ENCODE results near the gene SLC40A1. TPM values are rescaled to one million over a fixed set of nuclear protein-coding genes. Genes with fewer than 3 reads are reported as not detected.

SLC40A1 gene
- total RNA-seq, 1 donor from 2014 or later: 3.1 TPM

GRCh38 chr2:189628817-189629530 is 48.4 kb upstream of the SLC40A1 start:
- DNase-seq (ENCODE audit: low read depth): no peak
- Mint-ChIP-seq H3K4me3 (ENCODE audit: unreplicated experiment) (no peak overlapping the region), H3K36me3 (ENCODE audit: low read depth, unreplicated experiment) (no peaks in the 10 kb centered on the region), H3K9me3 (ENCODE audit: unreplicated experiment) (no peaks in the 10 kb centered on the region), H3K27me3 (ENCODE audit: low read depth, unreplicated experiment) (no peaks in the 10 kb centered on the region), H3K4me1 (ENCODE audit: low read depth, unreplicated experiment) (peaks cover 4% of the 10 kb centered on the region), H3K27ac (ENCODE audit: unreplicated experiment) (no peak overlapping the region)
- Histone ChIP-seq H3K4me3 (ENCODE audit: insufficient read depth, low read depth, low read length) (no peak overlapping the region), H3K27me3 (ENCODE audit: insufficient read depth, low read length) (no peaks in the 10 kb centered on the region), H3K36me3 (ENCODE audit: insufficient read depth, low read length) (no peaks in the 10 kb centered on the region), H3K9ac (ENCODE audit: low read length) (no peak overlapping the region), H3K4me1 (ENCODE audit: insufficient read depth, low read length) (no peaks in the 10 kb centered on the region), H3K79me2 (ENCODE audit: insufficient read depth, low read length) (no peaks in the 10 kb centered on the region), H3K27ac (ENCODE audit: low read depth, low read length) (no peak overlapping the region), H3K9me3 (ENCODE audit: insufficient read depth, low read depth, low read length) (no peaks in the 10 kb centered on the region), H3K4me2 (ENCODE audit: low read length) (no peak overlapping the region), H4K20me1 (ENCODE audit: insufficient read depth, low read length) (no peaks in the 10 kb centered on the region), H2AFZ (ENCODE audit: low read depth, low read length) (no peak overlapping the region)
- FAIRE-seq: no peak
- no peak for TF ChIP-seq CTCF (IDR thresholded peaks at IDR 0.05; ENCODE audit: insufficient read depth, low read depth, low read length)
- no peak for TF ChIP-seq EZH2 (IDR thresholded peaks at IDR 0.05; ENCODE audit: insufficient read depth, low read length)

GRCh38 chr2:189627789-189628188 is 47.2 kb upstream of the SLC40A1 start:
- Histone ChIP-seq H3K9me3 (ENCODE audit: insufficient read depth, low read depth, low read length) (no peaks in the 10 kb centered on the region), H3K4me3 (ENCODE audit: insufficient read depth, low read depth, low read length) (no peak overlapping the region), H3K4me2 (ENCODE audit: low read length) (no peak overlapping the region), H4K20me1 (ENCODE audit: insufficient read depth, low read length) (no peaks in the 10 kb centered on the region), H3K4me1 (ENCODE audit: insufficient read depth, low read length) (no peaks in the 10 kb centered on the region), H3K9ac (ENCODE audit: low read length) (no peak overlapping the region), H3K27ac (ENCODE audit: low read depth, low read length) (no peak overlapping the region), H3K79me2 (ENCODE audit: insufficient read depth, low read length) (no peaks in the 10 kb centered on the region), H2AFZ (ENCODE audit: low read depth, low read length) (no peak overlapping the region), H3K36me3 (ENCODE audit: insufficient read depth, low read length) (no peaks in the 10 kb centered on the region), H3K27me3 (ENCODE audit: insufficient read depth, low read length) (no peaks in the 10 kb centered on the region)
- H3K36me3 Mint-ChIP-seq (ENCODE audit: low read depth, unreplicated experiment): no peaks in the 10 kb centered on the region
- H3K27ac Mint-ChIP-seq (ENCODE audit: unreplicated experiment): no peak overlapping the region
- DNase-seq (ENCODE audit: low read depth): no peak
- TF ChIP-seq EZH2 (IDR thresholded peaks at IDR 0.05; ENCODE audit: insufficient read depth, low read length) (no peak), CTCF (IDR thresholded peaks at IDR 0.05; ENCODE audit: insufficient read depth, low read depth, low read length) (no peak)
- FAIRE-seq: no peak
- no peaks in the 10 kb centered on the region for H3K9me3 Mint-ChIP-seq (ENCODE audit: unreplicated experiment)
- H3K27me3 Mint-ChIP-seq (ENCODE audit: low read depth, unreplicated experiment): no peaks in the 10 kb centered on the region
- H3K4me3 Mint-ChIP-seq (ENCODE audit: unreplicated experiment): no peak overlapping the region
- peaks cover 3% of the 10 kb centered on the region for H3K4me1 Mint-ChIP-seq (ENCODE audit: low read depth, unreplicated experiment)

- Histone ChIP-seq H3K4me2 (ENCODE audit: low read length) (no peak overlapping the region), H4K20me1 (ENCODE audit: insufficient read depth, low read length) (no peaks in the 10 kb centered on the region), H3K4me1 (ENCODE audit: insufficient read depth, low read length) (no peaks in the 10 kb centered on the region), H3K27me3 (ENCODE audit: insufficient read depth, low read length) (no peaks in the 10 kb centered on the region), H3K9me3 (ENCODE audit: insufficient read depth, low read depth, low read length) (no peaks in the 10 kb centered on the region), H2AFZ (ENCODE audit: low read depth, low read length) (no peak overlapping the region), H3K4me3 (ENCODE audit: insufficient read depth, low read depth, low read length) (no peak overlapping the region), H3K27ac (ENCODE audit: low read depth, low read length) (no peak overlapping the region), H3K9ac (ENCODE audit: low read length) (no peak overlapping the region), H3K36me3 (ENCODE audit: insufficient read depth, low read length) (no peaks in the 10 kb centered on the region), H3K79me2 (ENCODE audit: insufficient read depth, low read length) (no peaks in the 10 kb centered on the region)
- H3K27me3 Mint-ChIP-seq (ENCODE audit: low read depth, unreplicated experiment): no peaks in the 10 kb centered on the region
- H3K9me3 Mint-ChIP-seq (ENCODE audit: unreplicated experiment): no peaks in the 10 kb centered on the region
- DNase-seq (ENCODE audit: low read depth) (no peak), FAIRE-seq (no peak)
- H3K4me1 Mint-ChIP-seq (ENCODE audit: low read depth, unreplicated experiment): no peaks in the 10 kb centered on the region
- H3K27ac Mint-ChIP-seq (ENCODE audit: unreplicated experiment): no peak overlapping the region
- no peak overlapping the region for H3K4me3 Mint-ChIP-seq (ENCODE audit: unreplicated experiment)
- H3K36me3 Mint-ChIP-seq (ENCODE audit: low read depth, unreplicated experiment): no peaks in the 10 kb centered on the region
- TF ChIP-seq EZH2 (IDR thresholded peaks at IDR 0.05; ENCODE audit: insufficient read depth, low read length) (no peak), CTCF (IDR thresholded peaks at IDR 0.05; ENCODE audit: insufficient read depth, low read depth, low read length) (no peak)
Measured at GRCh38 chr2:189625636-189626035, 45.0 kb upstream of the SLC40A1 start.

Measured in astrocyte (in vitro differentiated cells and primary cell).